Measurements from ENCODE around the gene FAM124B.

DNA sequence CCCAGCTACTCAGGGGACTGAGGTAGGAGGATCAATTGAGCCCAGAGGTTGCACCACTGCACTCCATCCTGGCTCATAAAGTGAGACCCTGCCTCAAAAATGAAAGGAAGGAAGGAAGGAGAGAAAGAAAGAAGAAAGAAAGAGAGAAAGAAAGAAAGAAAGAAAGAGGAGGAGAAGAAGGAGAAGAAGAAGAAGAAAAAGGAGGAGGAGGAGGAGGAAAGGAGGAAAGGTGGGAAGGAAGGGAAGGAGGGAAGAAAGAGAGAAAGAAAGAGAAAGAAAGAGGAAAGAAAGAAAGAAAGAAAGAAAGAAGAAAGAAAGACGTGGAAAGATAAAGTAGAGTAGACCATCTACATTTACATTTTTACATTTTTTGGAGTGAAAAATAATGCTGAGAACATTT lies 39.8 kb downstream of the FAM124B start:
- TF ChIP-seq, protein P1, sequence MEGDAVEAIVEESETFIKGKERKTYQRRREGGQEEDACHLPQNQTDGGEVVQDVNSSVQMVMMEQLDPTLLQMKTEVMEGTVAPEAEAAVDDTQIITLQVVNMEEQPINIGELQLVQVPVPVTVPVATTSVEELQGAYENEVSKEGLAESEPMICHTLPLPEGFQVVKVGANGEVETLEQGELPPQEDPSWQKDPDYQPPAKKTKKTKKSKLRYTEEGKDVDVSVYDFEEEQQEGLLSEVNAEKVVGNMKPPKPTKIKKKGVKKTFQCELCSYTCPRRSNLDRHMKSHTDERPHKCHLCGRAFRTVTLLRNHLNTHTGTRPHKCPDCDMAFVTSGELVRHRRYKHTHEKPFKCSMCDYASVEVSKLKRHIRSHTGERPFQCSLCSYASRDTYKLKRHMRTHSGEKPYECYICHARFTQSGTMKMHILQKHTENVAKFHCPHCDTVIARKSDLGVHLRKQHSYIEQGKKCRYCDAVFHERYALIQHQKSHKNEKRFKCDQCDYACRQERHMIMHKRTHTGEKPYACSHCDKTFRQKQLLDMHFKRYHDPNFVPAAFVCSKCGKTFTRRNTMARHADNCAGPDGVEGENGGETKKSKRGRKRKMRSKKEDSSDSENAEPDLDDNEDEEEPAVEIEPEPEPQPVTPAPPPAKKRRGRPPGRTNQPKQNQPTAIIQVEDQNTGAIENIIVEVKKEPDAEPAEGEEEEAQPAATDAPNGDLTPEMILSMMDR (IDR thresholded peaks at IDR 0.05; ENCODE audit: low read depth, low read length) = no peak
- no peak for TF ChIP-seq EZH2phosphoT487 (IDR thresholded peaks at IDR 0.05; ENCODE audit: low read depth)

All from OCI-LY3 (cell line).